ENCODE measurements around the gene NFIB. TPM values are rescaled to one million over a fixed set of nuclear protein-coding genes. Genes with fewer than 3 reads are reported as not detected.

Gene NFIB
- total RNA-seq, 2 experiments from 2014 or later, result not detected

- Mint-ChIP-seq H3K36me3 (ENCODE audit: low read depth) (no peaks in the 10 kb centered on the region), H3K4me3 (no peak overlapping the region), H3K27ac (no peak overlapping the region), H3K9me3 (ENCODE audit: low read depth) (no peaks in the 10 kb centered on the region), H3K4me1 (no peaks in the 10 kb centered on the region), H3K27me3 (no peaks in the 10 kb centered on the region)
- no peak for DNase-seq
- ChIA-PET CTCF (no interaction called here), POLR2A (no interaction called here)
- intact Hi-C loops (cut with DNase I, micrococcal nuclease), result no loop called here
- ATAC-seq, result no peak
Observed at GRCh38 chr9:14061936-14062585, 251.9 kb downstream of the NFIB start.

GRCh38 chr9:14058325-14058688 lies 255.6 kb downstream of the NFIB start:
- ATAC-seq, result no peak
- no peaks in the 10 kb centered on the region for H3K36me3 Mint-ChIP-seq (ENCODE audit: low read depth)

GRCh38 chr9:14057368-14058324 lies 256.3 kb downstream of the NFIB start:
- CTCF ChIA-PET, result no interaction called here
- Mint-ChIP-seq H3K36me3 (ENCODE audit: low read depth) (no peaks in the 10 kb centered on the region), H3K4me1 (no peaks in the 10 kb centered on the region), H3K27me3 (no peaks in the 10 kb centered on the region), H3K9me3 (ENCODE audit: low read depth) (no peaks in the 10 kb centered on the region), H3K27ac (no peak overlapping the region), H3K4me3 (no peak overlapping the region)
- DNase-seq (no peak), ATAC-seq (no peak)
- POLR2A ChIA-PET, result no interaction called here
- intact Hi-C loops (cut with DNase I, micrococcal nuclease), result no loop called here

More at GRCh38 chr9:14058325-14058688, 255.6 kb downstream of the NFIB start:
- POLR2A ChIA-PET, result no interaction called here
- H3K4me1 Mint-ChIP-seq, result no peaks in the 10 kb centered on the region
- no peak for DNase-seq
- no peak overlapping the region for H3K27ac Mint-ChIP-seq
- intact Hi-C loops (cut with DNase I, micrococcal nuclease), result no loop called here
- no peaks in the 10 kb centered on the region for H3K27me3 Mint-ChIP-seq
- H3K9me3 Mint-ChIP-seq (ENCODE audit: low read depth), result no peaks in the 10 kb centered on the region
- H3K4me3 Mint-ChIP-seq, result no peak overlapping the region
- CTCF ChIA-PET, result interaction anchor here (0.6 kb wide), 1 partner anchor 84 kb away, joined by 3 read pairs; no protein-coding TSS in a partner anchor

GRCh38 chr9:14056316-14056861 lies 257.6 kb downstream of the NFIB start:
- POLR2A ChIA-PET, result no interaction called here
- CTCF ChIA-PET, result interaction anchor here (0.5 kb wide), 1 partner anchor 81 kb away, joined by 3 read pairs; no protein-coding TSS in a partner anchor
- DNase-seq, result no peak
- no peak for ATAC-seq
- Mint-ChIP-seq H3K9me3 (ENCODE audit: low read depth) (no peaks in the 10 kb centered on the region), H3K4me1 (no peaks in the 10 kb centered on the region), H3K4me3 (no peak overlapping the region), H3K27me3 (no peaks in the 10 kb centered on the region), H3K36me3 (ENCODE audit: low read depth) (no peaks in the 10 kb centered on the region), H3K27ac (no peak overlapping the region)
- intact Hi-C loops (cut with DNase I, micrococcal nuclease), result no loop called here

GRCh38 chr9:14054096-14054495 lies 259.8 kb downstream of the NFIB start:
- H3K9me3 Mint-ChIP-seq (ENCODE audit: low read depth), result no peaks in the 10 kb centered on the region
- POLR2A ChIA-PET, result no interaction called here
- H3K27ac Mint-ChIP-seq, result no peak overlapping the region
- H3K36me3 Mint-ChIP-seq (ENCODE audit: low read depth), result no peaks in the 10 kb centered on the region
- CTCF ChIA-PET, result no interaction called here
- H3K4me3 Mint-ChIP-seq, result no peak overlapping the region
- intact Hi-C loops (cut with DNase I, micrococcal nuclease), result no loop called here
- no peaks in the 10 kb centered on the region for H3K27me3 Mint-ChIP-seq
- ATAC-seq (no peak), DNase-seq (no peak)
- no peaks in the 10 kb centered on the region for H3K4me1 Mint-ChIP-seq

GRCh38 chr9:14052359-14052758 lies 261.6 kb downstream of the NFIB start:
- ChIA-PET CTCF (no interaction called here), POLR2A (no interaction called here)
- H3K4me3 Mint-ChIP-seq, result no peak overlapping the region
- no peaks in the 10 kb centered on the region for H3K9me3 Mint-ChIP-seq (ENCODE audit: low read depth)
- H3K36me3 Mint-ChIP-seq (ENCODE audit: low read depth), result no peaks in the 10 kb centered on the region
- ATAC-seq (no peak), DNase-seq (no peak)
- no peak overlapping the region for H3K27ac Mint-ChIP-seq
- no peaks in the 10 kb centered on the region for H3K4me1 Mint-ChIP-seq
- intact Hi-C loops (cut with DNase I, micrococcal nuclease), result no loop called here
- H3K27me3 Mint-ChIP-seq, result no peaks in the 10 kb centered on the region

GRCh38 chr9:14051419-14051818 lies 262.5 kb downstream of the NFIB start:
- no peaks in the 10 kb centered on the region for H3K4me1 Mint-ChIP-seq
- H3K27ac Mint-ChIP-seq, result no peak overlapping the region
- no peaks in the 10 kb centered on the region for H3K27me3 Mint-ChIP-seq
- intact Hi-C loops (cut with DNase I, micrococcal nuclease), result no loop called here
- no peak for ATAC-seq
- POLR2A ChIA-PET, result no interaction called here
- no peaks in the 10 kb centered on the region for H3K36me3 Mint-ChIP-seq (ENCODE audit: low read depth)
- peaks cover 2% of the 10 kb centered on the region for H3K9me3 Mint-ChIP-seq (ENCODE audit: low read depth)
- CTCF ChIA-PET, result interaction anchor here (0.6 kb wide), 1 partner anchor 317 kb away, joined by 3 read pairs; no protein-coding TSS in a partner anchor
- DNase-seq, result no peak
- no peak overlapping the region for H3K4me3 Mint-ChIP-seq

GRCh38 chr9:14043483-14043882 lies 270.5 kb downstream of the NFIB start:
- ChIA-PET CTCF (no interaction called here), POLR2A (no interaction called here)
- H3K9me3 Mint-ChIP-seq (ENCODE audit: low read depth), result peaks cover 2% of the 10 kb centered on the region
- intact Hi-C loops (cut with DNase I, micrococcal nuclease), result no loop called here
- DNase-seq, result no peak
- no peaks in the 10 kb centered on the region for H3K27me3 Mint-ChIP-seq
- H3K4me1 Mint-ChIP-seq, result no peaks in the 10 kb centered on the region
- ATAC-seq, result no peak
- H3K36me3 Mint-ChIP-seq (ENCODE audit: low read depth), result no peaks in the 10 kb centered on the region
- no peak overlapping the region for H3K27ac Mint-ChIP-seq
- H3K4me3 Mint-ChIP-seq, result no peak overlapping the region

GRCh38 chr9:14037331-14037730 lies 276.6 kb downstream of the NFIB start:
- H3K4me1 Mint-ChIP-seq, result no peaks in the 10 kb centered on the region
- peaks cover 3% of the 10 kb centered on the region for H3K27me3 Mint-ChIP-seq
- ChIA-PET POLR2A (interaction anchor here (0.5 kb wide), 1 partner anchor 15 kb away, joined by 3 read pairs; no protein-coding TSS in a partner anchor), CTCF (no interaction called here)
- DNase-seq, result no peak
- peaks cover 2% of the 10 kb centered on the region for H3K9me3 Mint-ChIP-seq (ENCODE audit: low read depth)
- no peak for ATAC-seq
- intact Hi-C loops (cut with DNase I, micrococcal nuclease), result no loop called here
- H3K27ac Mint-ChIP-seq, result no peak overlapping the region
- no peaks in the 10 kb centered on the region for H3K36me3 Mint-ChIP-seq (ENCODE audit: low read depth)
- no peak overlapping the region for H3K4me3 Mint-ChIP-seq

- no peaks in the 10 kb centered on the region for H3K4me1 Mint-ChIP-seq
- intact Hi-C loops (cut with DNase I, micrococcal nuclease), result no loop called here
- peaks cover 3% of the 10 kb centered on the region for H3K27me3 Mint-ChIP-seq
- CTCF ChIA-PET, result no interaction called here
- H3K27ac Mint-ChIP-seq, result no peak overlapping the region
- ATAC-seq (no peak), DNase-seq (no peak)
- H3K36me3 Mint-ChIP-seq (ENCODE audit: low read depth), result no peaks in the 10 kb centered on the region
- POLR2A ChIA-PET, result no interaction called here
- no peak overlapping the region for H3K4me3 Mint-ChIP-seq
- H3K9me3 Mint-ChIP-seq (ENCODE audit: low read depth), result peaks cover 2% of the 10 kb centered on the region
Observed at GRCh38 chr9:14033067-14033466, 280.9 kb downstream of the NFIB start.

Measured in activated CD4-positive, alpha-beta T cell treated with anti-CD3 and anti-CD28 coated beads for 36 hours (primary cell).